Osteocyte (in vitro differentiated cells): ENCODE data around the gene CRAT. TPM values are rescaled to one million over a fixed set of nuclear protein-coding genes. Genes with fewer than 3 reads are reported as not detected.

ENCODE experiments used
- DNase-seq: peaks from one replicate; pipeline ENCODE4 v3.0.0; 2021; ENCODE audit warnings: mixed read lengths; ENCODE audit not compliant: unreplicated experiment; ENCODE audit errors: extremely low spot score
- H3K27ac Mint-ChIP-seq: one replicate; pipeline ENCODE4 v1.8.0; 2021; ENCODE audit warnings: mild to moderate bottlenecking, mixed read lengths; ENCODE audit not compliant: unreplicated experiment
- H3K27me3 Mint-ChIP-seq: one replicate; pipeline ENCODE4 v1.8.0; 2021; ENCODE audit warnings: mixed read lengths; ENCODE audit not compliant: unreplicated experiment
- H3K36me3 Mint-ChIP-seq: one replicate; pipeline ENCODE4 v1.8.0; 2021; ENCODE audit warnings: mixed read lengths; ENCODE audit not compliant: unreplicated experiment
- H3K4me1 Mint-ChIP-seq: one replicate; pipeline ENCODE4 v1.8.0; 2021; ENCODE audit warnings: mixed read lengths; ENCODE audit not compliant: unreplicated experiment
- H3K4me3 Mint-ChIP-seq: one replicate; pipeline ENCODE4 v1.8.0; 2021; ENCODE audit warnings: mild to moderate bottlenecking, moderate library complexity, mixed read lengths; ENCODE audit not compliant: unreplicated experiment
- H3K9me3 Mint-ChIP-seq: one replicate; pipeline ENCODE4 v1.8.0; 2021; ENCODE audit warnings: mixed read lengths; ENCODE audit not compliant: unreplicated experiment
- long read RNA-seq: library from polyadenylated mRNA; unstranded; transcript quantifications from one replicate; pipeline ENCODE4 v2.0.0, GENCODE V29; 2021
- total RNA-seq: library from RNA; stranded (reverse); gene quantifications from 2 replicates; pipeline ENCODE4 v1.2.1, GENCODE V29; 2021
- TF ChIP-seq, protein P1 (sequence below): fragments of 200-600 bp; sonication (generic); IDR thresholded peaks from 2 replicates; pipeline ENCODE4 v1.5.0; 2021; ENCODE audit warnings: antibody characterized with exemption, mild to moderate bottlenecking, moderate library complexity

The CRAT gene
- total RNA-seq = 55.1 and 55.5 TPM in 2 replicates
- long read RNA-seq, transcript CRAT-201 (14 exons, 2,763 nt) = major isoform, 24 of 43 reads
- long read RNA-seq, transcript CRAT-207 (15 exons, 2,253 nt) = minor isoform, 7 of 43 reads
- long read RNA-seq, partial matches to known transcripts = 8 of 43 reads
- long read RNA-seq, other reads (novel, unspliced or antisense) = 3 of 43 reads

DNA sequence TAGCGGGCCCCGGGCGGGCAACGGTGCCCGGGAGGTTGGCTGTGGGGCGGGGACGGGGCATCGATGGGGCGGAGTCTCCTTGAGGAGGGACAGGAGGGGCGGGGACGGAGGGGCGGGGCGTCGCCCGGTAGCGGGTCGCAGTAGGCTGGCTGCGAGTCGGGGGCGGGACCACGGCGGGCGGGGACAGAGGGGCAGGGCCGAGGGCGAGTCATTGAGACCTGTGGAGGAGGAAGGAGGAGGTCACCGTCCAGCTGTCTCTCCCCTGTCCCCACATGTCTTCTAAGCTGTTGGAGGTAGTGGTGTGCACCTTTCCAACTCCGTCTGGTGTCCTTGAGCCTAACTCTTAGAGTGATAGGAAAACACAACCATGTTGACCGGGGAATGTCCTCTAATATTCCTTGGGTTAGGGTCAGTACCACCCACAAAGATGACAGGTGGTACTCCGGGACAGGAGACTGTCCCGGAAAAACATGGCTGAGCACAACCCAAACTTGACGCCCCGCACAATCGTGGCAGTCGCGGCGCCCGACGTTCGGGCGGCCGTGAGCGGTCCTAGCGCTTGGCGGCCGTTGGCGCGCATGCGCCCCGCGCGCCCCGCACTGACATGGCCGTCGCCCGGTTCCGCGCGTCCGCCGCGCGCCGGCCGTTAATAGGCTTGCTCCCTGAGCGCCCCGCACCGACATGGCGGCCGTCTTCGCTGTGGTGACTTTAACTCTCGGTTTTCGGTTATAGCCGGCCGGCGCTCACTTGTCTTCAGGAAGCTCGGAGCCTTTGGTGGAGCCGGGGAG lies at the start of gene CRAT, which contains the start of gene PTPA:
TSS of gene CRAT (minus strand) at position 54 of the 788 bp plus-strand sequence. CDS start 284 bp downstream, outside the sequence.
TSS of gene PTPA (plus strand) at position 676 of the 788 bp plus-strand sequence. CDS start 186 bp downstream, outside the sequence.
- H3K27ac Mint-ChIP-seq = peak within 1 kb of the TSS; percentile 97
- no peaks in the 10 kb centered on the region for H3K9me3 Mint-ChIP-seq
- H3K27me3 Mint-ChIP-seq = no peaks in the 10 kb centered on the region
- peaks cover 9% of the 10 kb centered on the region for H3K36me3 Mint-ChIP-seq
- peak; percentile 98 for DNase-seq
- TF ChIP-seq, protein P1, sequence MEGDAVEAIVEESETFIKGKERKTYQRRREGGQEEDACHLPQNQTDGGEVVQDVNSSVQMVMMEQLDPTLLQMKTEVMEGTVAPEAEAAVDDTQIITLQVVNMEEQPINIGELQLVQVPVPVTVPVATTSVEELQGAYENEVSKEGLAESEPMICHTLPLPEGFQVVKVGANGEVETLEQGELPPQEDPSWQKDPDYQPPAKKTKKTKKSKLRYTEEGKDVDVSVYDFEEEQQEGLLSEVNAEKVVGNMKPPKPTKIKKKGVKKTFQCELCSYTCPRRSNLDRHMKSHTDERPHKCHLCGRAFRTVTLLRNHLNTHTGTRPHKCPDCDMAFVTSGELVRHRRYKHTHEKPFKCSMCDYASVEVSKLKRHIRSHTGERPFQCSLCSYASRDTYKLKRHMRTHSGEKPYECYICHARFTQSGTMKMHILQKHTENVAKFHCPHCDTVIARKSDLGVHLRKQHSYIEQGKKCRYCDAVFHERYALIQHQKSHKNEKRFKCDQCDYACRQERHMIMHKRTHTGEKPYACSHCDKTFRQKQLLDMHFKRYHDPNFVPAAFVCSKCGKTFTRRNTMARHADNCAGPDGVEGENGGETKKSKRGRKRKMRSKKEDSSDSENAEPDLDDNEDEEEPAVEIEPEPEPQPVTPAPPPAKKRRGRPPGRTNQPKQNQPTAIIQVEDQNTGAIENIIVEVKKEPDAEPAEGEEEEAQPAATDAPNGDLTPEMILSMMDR = no peak
- H3K4me3 Mint-ChIP-seq = peak within 1 kb of the TSS; percentile 96
- H3K4me1 Mint-ChIP-seq = peaks cover 40% of the 10 kb centered on the region

DNA sequence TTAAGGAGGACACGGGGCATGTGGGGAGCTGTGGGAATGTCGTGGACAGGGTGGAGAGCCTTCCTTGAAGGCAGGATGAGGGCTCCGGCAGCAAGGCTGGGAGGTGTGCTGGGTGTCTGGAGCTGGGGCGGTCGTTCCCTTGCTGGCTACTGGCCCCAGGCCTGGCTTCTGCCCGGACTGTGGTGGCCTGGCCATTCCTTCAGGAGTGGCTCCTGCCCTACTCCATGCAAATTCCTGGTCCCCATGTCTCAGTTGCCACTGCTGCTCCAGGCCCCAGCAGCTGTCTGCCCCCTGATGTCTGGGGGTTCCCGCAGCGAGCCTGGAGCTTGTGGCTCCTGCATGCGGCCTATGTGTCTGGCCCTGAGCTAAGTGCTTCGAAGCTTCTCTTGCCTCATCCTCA lies 45.6 kb upstream of the CRAT start:
- DNase-seq = no peak
- H3K9me3 Mint-ChIP-seq = no peaks in the 10 kb centered on the region
- no peaks in the 10 kb centered on the region for H3K27me3 Mint-ChIP-seq
- TF ChIP-seq, protein P1 = no peak
- H3K4me1 Mint-ChIP-seq = no peaks in the 10 kb centered on the region
- H3K36me3 Mint-ChIP-seq = peaks cover 9% of the 10 kb centered on the region
- H3K27ac Mint-ChIP-seq = no peak overlapping the region
- H3K4me3 Mint-ChIP-seq = no peak overlapping the region

DNA sequence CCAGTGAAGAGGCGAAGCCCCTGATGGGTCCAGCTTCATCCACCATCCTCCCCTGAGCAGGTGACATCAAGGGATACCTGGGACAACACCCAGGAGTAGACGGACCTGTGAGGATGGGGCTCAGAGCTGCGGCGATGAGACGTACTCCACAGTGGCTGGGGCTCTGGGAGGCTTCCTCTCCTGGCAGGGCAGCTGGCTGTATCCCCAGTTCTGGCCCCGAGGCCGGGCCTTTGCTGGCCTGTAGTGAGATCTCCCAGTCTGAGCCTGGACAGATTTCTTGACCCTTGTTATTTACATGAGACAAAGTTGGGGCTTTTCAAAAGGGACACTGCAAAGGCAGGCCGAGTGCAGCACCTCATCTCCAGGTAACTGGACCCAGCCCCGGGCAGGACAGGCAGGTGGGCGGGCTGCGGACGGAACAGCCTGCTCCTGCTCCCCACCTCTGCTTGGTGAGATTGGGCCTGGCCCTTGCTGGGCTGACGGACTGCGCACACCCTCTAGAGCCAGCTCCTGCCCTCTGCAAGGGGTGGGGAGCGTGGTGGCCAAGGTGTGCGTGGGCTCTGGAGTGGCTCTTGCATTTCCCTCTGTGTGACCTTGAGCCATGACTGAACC lies 44.4 kb upstream of the CRAT start:
- Mint-ChIP-seq H3K27me3 (no peaks in the 10 kb centered on the region), H3K27ac (no peak overlapping the region), H3K4me3 (no peak overlapping the region), H3K4me1 (no peaks in the 10 kb centered on the region), H3K36me3 (peaks cover 11% of the 10 kb centered on the region), H3K9me3 (no peaks in the 10 kb centered on the region)
- DNase-seq = no peak
- TF ChIP-seq, protein P1 = no peak

DNA sequence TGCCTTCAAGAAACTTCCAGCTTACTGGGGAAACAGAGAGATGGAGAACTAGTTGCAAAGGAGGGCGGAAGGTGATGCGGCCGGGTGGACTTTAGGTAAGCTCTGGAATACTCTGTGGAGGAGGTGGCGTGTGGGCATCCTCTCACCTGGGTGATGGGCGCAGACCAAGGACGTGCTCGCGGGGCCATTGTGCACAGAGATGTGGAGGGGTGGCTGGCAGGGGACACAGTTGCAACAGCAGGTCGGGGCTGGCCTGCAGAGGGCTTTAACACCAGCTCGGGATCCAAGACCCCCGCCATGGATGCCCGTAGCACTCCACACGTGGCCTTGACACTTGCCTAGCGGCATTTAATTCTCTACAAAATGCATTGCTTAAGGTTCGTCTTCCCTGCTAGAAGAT lies 40.9 kb upstream of the CRAT start:
- no peaks in the 10 kb centered on the region for H3K9me3 Mint-ChIP-seq
- no peak overlapping the region for H3K27ac Mint-ChIP-seq
- H3K36me3 Mint-ChIP-seq = peaks cover 14% of the 10 kb centered on the region
- H3K4me1 Mint-ChIP-seq = peaks cover 12% of the 10 kb centered on the region
- TF ChIP-seq, protein P1 = no peak
- H3K27me3 Mint-ChIP-seq = no peaks in the 10 kb centered on the region
- no peak overlapping the region for H3K4me3 Mint-ChIP-seq
- DNase-seq = no peak
